ENCODE results near the gene ALDH3B1.

GRCh38 chr11:68011051-68011943, 1.2 kb downstream of the ALDH3B1 start:
- TF ChIP-seq CTCF (conservative IDR thresholded peaks at IDR 0.05; ENCODE audit: low read length) (no peak), EZH2phosphoT487 (IDR thresholded peaks at IDR 0.05; ENCODE audit: borderline replicate concordance) (no peak)
